ENCODE measurements around the gene FREM1.

The FREM1 gene

DNA sequence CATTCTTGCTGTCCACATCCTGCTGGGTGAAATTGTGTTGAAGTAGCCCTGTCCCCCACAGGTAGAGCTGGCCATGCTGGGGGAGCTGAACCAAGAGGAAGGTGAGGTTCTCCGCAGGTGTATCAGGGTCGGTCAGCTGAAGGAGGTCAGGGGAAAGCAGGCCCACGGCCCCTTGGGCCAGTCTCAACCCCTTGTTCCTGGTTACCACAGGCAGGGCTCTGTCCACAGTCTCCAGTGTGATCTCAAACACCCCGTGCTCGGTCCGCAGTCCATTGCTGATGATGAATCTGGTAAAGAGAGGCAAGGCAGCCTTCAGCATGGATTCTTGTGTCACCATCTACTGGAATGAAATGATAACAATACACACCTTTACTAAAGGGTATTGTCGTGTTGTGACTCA, 134.3 kb downstream of the FREM1 start:
- DNase-seq (ENCODE audit: low spot score), result no peak
- Histone ChIP-seq H3K27ac (no peak overlapping the region), H3K4me3 (no peak overlapping the region)
- TF ChIP-seq, protein P1, sequence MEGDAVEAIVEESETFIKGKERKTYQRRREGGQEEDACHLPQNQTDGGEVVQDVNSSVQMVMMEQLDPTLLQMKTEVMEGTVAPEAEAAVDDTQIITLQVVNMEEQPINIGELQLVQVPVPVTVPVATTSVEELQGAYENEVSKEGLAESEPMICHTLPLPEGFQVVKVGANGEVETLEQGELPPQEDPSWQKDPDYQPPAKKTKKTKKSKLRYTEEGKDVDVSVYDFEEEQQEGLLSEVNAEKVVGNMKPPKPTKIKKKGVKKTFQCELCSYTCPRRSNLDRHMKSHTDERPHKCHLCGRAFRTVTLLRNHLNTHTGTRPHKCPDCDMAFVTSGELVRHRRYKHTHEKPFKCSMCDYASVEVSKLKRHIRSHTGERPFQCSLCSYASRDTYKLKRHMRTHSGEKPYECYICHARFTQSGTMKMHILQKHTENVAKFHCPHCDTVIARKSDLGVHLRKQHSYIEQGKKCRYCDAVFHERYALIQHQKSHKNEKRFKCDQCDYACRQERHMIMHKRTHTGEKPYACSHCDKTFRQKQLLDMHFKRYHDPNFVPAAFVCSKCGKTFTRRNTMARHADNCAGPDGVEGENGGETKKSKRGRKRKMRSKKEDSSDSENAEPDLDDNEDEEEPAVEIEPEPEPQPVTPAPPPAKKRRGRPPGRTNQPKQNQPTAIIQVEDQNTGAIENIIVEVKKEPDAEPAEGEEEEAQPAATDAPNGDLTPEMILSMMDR (IDR thresholded peaks at IDR 0.05), result no peak

DNA sequence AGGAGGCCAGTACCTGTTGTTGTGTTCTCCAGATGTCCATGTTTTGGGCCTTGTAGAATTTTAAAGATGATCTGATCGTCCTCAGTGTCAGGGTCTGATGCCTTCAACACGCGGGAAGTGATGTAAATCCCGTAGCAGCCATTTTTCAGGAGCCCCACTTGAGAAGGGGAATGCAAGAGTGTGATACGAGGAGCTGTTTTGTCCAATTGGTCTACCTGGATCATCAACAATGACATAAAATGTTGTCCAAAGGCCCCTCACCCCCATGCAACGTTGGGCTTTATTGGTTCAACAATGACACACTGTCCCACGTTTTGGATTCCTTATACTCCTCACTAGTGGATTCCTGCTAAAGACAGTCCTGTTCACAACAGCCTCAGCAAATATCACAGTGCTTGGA, 139.6 kb downstream of the FREM1 start:
- no peak overlapping the region for H3K4me3 ChIP-seq
- TF ChIP-seq, protein P1 (IDR thresholded peaks at IDR 0.05), result no peak
- H3K27ac ChIP-seq, result no peak overlapping the region
- DNase-seq (ENCODE audit: low spot score), result no peak

DNA sequence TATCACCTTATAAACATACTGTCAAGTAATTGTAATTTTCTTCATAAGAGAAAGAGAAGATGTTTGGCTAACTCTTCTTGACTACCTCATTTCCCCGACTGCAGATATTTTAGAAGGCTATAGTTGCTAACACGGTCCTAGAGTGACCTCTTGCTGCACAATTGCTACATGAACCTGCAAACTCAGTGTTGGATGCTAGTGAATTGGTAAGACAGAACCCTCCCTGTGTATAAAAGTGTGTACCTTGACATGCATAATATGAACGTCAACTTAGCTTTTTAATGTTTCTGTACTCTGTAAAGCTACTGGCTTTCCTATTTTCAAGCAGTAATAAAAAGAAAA, 141.0 kb downstream of the FREM1 start:
- no peak overlapping the region for H3K4me3 ChIP-seq
- no peak overlapping the region for H3K27ac ChIP-seq
- DNase-seq (ENCODE audit: low spot score), result no peak
- TF ChIP-seq, protein P1 (IDR thresholded peaks at IDR 0.05), result no peak

DNA sequence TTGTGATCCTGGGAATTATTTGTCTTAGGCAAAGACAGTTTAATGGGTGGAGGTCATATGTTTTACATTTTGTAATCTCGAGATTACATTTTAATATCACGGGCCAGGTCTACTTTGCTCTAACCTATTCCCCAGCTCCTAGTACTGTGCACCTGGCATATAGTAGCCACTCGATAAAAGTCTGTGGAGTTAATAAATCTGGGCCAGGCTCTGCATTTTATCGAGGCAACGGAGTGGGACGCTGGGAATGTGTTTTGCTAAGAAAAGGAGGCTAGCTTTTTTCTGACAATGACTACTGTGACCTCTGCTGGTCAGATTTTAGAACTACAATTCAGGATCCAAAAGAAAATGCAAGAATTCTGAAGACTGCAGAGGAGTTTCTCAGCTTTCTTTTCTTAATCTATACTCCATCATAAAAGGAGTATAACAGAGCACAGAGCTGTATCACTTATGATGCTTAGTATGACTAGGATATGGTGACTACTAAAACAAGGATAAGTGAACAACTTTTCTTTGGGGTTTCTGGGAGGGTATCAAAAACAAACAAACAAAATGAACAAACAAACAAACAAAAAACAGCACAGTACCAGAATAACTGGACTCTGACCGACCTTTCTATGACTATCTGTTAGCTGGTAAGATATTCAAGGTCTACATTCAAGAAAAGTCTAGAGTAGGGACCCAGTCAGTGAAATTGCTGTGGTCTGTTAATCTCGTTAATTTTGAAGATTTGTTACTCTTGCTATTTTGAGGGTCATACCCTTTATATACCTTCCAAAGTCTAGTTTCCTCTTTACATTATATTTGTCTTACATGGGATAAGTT, 141.6 kb downstream of the FREM1 start:
- TF ChIP-seq, protein P1 (IDR thresholded peaks at IDR 0.05), result peak; percentile 49
- peak overlapping the region; percentile 20 for H3K4me3 ChIP-seq

DNA sequence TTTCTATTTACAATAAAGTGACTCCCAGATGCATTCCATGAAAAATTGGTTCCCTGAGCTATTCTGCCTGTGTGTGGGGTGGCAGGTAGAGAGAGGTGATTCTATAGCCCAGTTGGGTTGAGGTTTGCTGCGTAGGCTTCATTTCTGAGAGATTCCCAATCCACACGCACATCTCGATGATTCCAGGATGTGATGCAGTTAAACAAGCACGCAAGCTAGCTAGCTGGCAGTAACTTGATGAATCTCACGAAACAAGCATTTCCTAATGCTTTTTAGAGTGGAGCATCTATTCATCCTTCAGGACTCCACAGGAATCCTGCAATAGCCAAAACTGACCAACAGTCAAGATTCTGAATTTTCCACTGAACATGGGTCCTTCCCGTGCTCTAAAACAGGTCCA, 143.9 kb downstream of the FREM1 start:
- TF ChIP-seq, protein P1 (IDR thresholded peaks at IDR 0.05), result no peak
- H3K4me3 ChIP-seq, result no peak overlapping the region
- no peak for DNase-seq (ENCODE audit: low spot score)
- H3K27ac ChIP-seq, result no peak overlapping the region

More for the DNA sequence above, 141.6 kb downstream of the FREM1 start:
- DNase-seq (ENCODE audit: low spot score), result no peak
- no peak overlapping the region for H3K27ac ChIP-seq

DNA sequence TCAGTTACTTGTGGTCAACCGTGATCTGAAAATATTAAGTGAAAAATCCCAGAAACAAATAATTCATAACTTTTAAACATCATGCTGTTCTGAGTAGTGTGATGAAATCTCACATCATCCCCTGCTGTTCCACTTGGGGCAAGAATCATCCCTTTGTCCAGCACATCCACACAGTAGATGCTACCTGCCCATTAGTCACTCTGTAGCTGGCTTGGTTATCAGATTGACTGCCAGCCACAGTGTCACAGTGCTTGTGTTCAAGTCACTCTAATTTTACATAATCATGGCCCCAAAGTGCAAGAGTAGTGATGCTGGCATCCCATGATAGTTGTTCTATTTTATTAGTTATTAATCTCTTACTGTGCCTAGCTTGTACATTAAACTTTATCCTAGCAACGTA, 148.6 kb downstream of the FREM1 start:
- DNase-seq (ENCODE audit: low spot score), result no peak
- TF ChIP-seq, protein P1 (IDR thresholded peaks at IDR 0.05), result no peak
- H3K4me3 ChIP-seq, result no peak overlapping the region
- H3K27ac ChIP-seq, result no peak overlapping the region

DNA sequence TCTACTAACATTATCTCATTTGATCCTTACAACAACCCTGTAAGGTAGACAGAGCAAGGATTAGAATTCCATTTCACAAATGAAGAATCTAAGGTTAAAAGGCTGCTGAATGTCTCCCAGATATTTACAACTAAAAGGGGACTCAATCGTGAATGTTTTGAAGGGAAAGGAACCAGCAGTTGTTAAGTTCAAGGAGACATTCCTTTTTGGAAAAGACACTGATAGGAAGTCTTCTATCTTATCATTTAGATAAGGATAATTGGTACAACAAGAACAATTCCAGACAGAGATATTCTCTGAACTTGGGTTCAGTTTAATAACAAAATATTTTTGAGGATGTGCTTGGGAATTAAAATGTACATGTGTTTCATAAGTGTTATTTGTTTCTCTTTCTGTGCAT, 150.2 kb downstream of the FREM1 start:
- DNase-seq (ENCODE audit: low spot score), result no peak
- H3K4me3 ChIP-seq, result no peak overlapping the region
- no peak overlapping the region for H3K27ac ChIP-seq
- TF ChIP-seq, protein P1 (IDR thresholded peaks at IDR 0.05), result no peak

Measured in coronary artery (tissue), 2 donors.